HL-60 (cell line): ENCODE results near the gene WDR47.

Source experiments
- GABPA ChIP-seq: IDR thresholded peaks from 2 replicates; pipeline ENCODE4 v1.6.1; 2012; ENCODE audit warnings: low read depth
- POLR2AphosphoS5 ChIP-seq: IDR thresholded peaks from 2 replicates; pipeline ENCODE4 v1.6.1; 2012; ENCODE audit warnings: low read depth
- SPI1 ChIP-seq: IDR thresholded peaks from 2 replicates; pipeline ENCODE4 v1.6.1; 2012; ENCODE audit warnings: low read depth, mild to moderate bottlenecking, borderline replicate concordance
- TF ChIP-seq, protein P1 (sequence below): IDR thresholded peaks from one replicate; pipeline ENCODE4 v1.5.1; 2011; ENCODE audit warnings: low read length, control low read depth, inconsistent platforms; ENCODE audit not compliant: insufficient read depth
- TF ChIP-seq, protein P2 (sequence below): IDR thresholded peaks from 2 replicates; pipeline ENCODE4 v1.6.1; 2012; ENCODE audit warnings: low read depth; ENCODE audit not compliant: insufficient replicate concordance

DNA sequence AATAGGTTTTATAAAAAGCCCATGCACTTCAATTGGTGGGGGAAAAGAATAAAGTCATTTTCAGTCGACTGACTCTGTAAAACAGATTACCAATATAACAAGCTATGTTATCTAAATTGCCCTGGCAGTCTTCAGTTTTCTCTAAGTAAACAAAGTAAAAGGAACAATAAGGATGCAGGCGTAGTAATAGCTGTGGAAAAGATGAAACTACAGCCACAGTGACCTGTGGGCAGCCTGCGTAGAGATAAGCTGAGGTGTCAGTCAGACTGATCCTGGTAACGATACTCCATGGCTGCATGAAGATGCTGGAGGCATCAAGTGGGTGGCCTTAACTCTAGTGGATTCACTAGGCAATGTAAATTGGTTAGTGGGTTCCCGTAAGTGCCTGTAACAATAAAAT, 108.0 kb downstream of the WDR47 start:
- TF ChIP-seq, protein P1, sequence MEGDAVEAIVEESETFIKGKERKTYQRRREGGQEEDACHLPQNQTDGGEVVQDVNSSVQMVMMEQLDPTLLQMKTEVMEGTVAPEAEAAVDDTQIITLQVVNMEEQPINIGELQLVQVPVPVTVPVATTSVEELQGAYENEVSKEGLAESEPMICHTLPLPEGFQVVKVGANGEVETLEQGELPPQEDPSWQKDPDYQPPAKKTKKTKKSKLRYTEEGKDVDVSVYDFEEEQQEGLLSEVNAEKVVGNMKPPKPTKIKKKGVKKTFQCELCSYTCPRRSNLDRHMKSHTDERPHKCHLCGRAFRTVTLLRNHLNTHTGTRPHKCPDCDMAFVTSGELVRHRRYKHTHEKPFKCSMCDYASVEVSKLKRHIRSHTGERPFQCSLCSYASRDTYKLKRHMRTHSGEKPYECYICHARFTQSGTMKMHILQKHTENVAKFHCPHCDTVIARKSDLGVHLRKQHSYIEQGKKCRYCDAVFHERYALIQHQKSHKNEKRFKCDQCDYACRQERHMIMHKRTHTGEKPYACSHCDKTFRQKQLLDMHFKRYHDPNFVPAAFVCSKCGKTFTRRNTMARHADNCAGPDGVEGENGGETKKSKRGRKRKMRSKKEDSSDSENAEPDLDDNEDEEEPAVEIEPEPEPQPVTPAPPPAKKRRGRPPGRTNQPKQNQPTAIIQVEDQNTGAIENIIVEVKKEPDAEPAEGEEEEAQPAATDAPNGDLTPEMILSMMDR = no peak
- TF ChIP-seq GABPA = no peak
- no peak for TF ChIP-seq POLR2AphosphoS5
- TF ChIP-seq, protein P2, sequence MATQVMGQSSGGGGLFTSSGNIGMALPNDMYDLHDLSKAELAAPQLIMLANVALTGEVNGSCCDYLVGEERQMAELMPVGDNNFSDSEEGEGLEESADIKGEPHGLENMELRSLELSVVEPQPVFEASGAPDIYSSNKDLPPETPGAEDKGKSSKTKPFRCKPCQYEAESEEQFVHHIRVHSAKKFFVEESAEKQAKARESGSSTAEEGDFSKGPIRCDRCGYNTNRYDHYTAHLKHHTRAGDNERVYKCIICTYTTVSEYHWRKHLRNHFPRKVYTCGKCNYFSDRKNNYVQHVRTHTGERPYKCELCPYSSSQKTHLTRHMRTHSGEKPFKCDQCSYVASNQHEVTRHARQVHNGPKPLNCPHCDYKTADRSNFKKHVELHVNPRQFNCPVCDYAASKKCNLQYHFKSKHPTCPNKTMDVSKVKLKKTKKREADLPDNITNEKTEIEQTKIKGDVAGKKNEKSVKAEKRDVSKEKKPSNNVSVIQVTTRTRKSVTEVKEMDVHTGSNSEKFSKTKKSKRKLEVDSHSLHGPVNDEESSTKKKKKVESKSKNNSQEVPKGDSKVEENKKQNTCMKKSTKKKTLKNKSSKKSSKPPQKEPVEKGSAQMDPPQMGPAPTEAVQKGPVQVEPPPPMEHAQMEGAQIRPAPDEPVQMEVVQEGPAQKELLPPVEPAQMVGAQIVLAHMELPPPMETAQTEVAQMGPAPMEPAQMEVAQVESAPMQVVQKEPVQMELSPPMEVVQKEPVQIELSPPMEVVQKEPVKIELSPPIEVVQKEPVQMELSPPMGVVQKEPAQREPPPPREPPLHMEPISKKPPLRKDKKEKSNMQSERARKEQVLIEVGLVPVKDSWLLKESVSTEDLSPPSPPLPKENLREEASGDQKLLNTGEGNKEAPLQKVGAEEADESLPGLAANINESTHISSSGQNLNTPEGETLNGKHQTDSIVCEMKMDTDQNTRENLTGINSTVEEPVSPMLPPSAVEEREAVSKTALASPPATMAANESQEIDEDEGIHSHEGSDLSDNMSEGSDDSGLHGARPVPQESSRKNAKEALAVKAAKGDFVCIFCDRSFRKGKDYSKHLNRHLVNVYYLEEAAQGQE = no peak
- TF ChIP-seq SPI1 = no peak
